ENCODE data around the gene ATP2A3.

- TF ChIP-seq CTCF (IDR thresholded peaks at IDR 0.05 in 8 of 11, conservative IDR thresholded peaks at IDR 0.05 in 3 of 11) (no peak), POLR2AphosphoS5 (IDR thresholded peaks at IDR 0.05) (no peak)
Measured at GRCh38 chr17:3896108-3896967, 67.9 kb downstream of the ATP2A3 start.
